ENCODE data around the gene CERS6.

DNA sequence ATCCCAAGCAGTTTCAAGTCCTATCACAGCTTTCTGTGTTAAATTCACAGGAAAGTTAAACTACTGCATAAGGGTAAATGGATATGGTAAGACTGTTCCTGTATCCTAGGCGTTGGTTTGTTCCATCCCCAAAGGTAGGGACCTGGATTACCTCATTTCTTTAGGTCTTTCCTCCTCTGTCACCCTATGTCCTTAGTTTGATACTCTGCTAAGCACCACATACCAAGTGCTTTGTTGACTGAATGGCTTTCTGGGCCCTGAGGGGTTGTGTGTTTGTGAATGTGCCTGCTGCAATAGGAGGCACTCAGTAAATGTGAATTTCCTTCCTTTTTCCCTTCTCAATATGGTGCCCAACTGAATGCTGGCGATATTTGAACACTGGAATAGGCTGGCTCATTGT is 354.2 kb downstream of the CERS6 start:
- TF ChIP-seq, protein P1, sequence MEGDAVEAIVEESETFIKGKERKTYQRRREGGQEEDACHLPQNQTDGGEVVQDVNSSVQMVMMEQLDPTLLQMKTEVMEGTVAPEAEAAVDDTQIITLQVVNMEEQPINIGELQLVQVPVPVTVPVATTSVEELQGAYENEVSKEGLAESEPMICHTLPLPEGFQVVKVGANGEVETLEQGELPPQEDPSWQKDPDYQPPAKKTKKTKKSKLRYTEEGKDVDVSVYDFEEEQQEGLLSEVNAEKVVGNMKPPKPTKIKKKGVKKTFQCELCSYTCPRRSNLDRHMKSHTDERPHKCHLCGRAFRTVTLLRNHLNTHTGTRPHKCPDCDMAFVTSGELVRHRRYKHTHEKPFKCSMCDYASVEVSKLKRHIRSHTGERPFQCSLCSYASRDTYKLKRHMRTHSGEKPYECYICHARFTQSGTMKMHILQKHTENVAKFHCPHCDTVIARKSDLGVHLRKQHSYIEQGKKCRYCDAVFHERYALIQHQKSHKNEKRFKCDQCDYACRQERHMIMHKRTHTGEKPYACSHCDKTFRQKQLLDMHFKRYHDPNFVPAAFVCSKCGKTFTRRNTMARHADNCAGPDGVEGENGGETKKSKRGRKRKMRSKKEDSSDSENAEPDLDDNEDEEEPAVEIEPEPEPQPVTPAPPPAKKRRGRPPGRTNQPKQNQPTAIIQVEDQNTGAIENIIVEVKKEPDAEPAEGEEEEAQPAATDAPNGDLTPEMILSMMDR (IDR thresholded peaks at IDR 0.05; ENCODE audit: low read depth, low read length), result no peak
- no peak for TF ChIP-seq POLR2A (IDR thresholded peaks at IDR 0.05; ENCODE audit: extremely low read depth, insufficient read length)
- TF ChIP-seq, protein P2, sequence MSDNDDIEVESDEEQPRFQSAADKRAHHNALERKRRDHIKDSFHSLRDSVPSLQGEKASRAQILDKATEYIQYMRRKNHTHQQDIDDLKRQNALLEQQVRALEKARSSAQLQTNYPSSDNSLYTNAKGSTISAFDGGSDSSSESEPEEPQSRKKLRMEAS (IDR thresholded peaks at IDR 0.05; ENCODE audit: low read depth, low read length), result no peak
- no peak for TF ChIP-seq MYC (IDR thresholded peaks at IDR 0.05; ENCODE audit: low read depth, low read length)
